GM19351 (cell line): ENCODE data around the gene FARP2.
"Not testable (repeated sequence)": the region's sequence is repeated elsewhere in the genome, so short reads cannot be mapped to it uniquely, and the experiment has no call there.

Experiments used
- ATAC-seq: cut with Tn5 transposase; IDR thresholded peaks from one replicate; pipeline ENCODE4 v1.9.1; 2021; ENCODE audit warnings: mild to moderate bottlenecking, moderate library complexity; ENCODE audit not compliant: unreplicated experiment

FARP2 gene

GRCh38 chr2:241525818-241526780 lies 170.0 kb downstream of the FARP2 start:
- not testable (repeated sequence) for ATAC-seq

DNA sequence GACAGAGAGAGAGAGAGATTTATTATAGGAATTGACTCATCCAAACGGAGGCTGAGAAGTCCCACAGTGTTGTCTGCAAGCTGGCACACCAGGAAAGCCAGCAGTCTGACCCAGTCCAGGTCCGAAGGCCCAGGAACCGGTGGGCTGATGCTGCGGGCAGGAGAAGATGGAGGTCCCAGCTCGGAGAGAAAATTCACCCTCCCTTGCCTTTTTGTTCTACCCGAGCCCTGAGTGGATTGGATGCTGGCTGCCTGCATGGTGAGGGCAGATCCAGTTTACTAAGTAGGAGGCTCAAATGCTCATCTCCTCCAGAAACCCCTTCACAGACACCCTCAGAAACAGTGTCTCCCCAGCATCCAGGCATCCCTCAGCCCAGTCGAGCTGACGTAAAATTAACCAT lies 174.5 kb downstream of the FARP2 start:
- ATAC-seq = no peak

DNA sequence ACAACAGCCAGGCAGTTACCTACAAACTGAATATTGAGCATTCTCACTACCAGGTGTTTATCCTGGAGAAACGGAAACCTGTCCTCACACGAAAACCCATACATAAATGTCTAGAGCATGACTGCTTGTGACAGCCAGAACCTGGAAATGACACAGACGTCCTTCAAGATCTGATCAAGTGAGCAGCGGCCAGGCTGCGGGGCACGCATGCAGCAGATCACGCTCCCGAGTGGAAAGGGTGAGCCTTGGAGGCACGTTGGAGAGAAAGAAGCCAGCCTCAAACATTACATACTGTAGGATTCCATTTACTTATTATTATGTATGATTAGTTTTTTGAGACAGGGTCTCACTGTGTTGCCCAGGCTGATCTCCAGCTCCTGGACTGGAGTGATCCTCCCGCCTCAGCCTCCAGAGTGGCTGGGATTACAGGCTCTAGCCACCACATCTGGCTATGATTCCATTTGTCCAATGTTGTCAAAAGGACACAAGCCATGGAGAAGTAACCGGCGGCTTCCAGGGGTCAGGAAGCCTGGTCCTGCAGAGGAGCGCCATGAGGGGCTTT lies 175.2 kb downstream of the FARP2 start:
- no peak for ATAC-seq

DNA sequence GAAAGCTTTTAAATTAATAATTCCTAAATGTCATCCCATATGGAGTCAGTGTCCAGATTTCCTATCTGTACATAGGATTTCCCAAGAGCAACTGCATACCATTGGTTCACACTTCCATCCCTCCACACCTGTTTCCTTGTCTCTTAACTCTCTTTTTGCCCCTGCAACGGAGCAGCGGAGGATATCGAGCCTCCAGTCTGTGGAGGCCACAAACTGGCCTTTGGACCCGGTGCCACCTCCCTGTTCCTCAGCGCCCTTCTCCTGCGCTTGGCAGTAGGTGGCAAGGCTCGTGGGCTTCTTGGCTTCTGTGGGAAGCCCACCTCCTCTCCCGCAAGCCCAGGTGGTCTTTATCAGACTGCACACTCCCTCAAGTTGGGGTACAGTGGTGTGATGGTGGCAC lies 176.1 kb downstream of the FARP2 start:
- ATAC-seq = no peak

DNA sequence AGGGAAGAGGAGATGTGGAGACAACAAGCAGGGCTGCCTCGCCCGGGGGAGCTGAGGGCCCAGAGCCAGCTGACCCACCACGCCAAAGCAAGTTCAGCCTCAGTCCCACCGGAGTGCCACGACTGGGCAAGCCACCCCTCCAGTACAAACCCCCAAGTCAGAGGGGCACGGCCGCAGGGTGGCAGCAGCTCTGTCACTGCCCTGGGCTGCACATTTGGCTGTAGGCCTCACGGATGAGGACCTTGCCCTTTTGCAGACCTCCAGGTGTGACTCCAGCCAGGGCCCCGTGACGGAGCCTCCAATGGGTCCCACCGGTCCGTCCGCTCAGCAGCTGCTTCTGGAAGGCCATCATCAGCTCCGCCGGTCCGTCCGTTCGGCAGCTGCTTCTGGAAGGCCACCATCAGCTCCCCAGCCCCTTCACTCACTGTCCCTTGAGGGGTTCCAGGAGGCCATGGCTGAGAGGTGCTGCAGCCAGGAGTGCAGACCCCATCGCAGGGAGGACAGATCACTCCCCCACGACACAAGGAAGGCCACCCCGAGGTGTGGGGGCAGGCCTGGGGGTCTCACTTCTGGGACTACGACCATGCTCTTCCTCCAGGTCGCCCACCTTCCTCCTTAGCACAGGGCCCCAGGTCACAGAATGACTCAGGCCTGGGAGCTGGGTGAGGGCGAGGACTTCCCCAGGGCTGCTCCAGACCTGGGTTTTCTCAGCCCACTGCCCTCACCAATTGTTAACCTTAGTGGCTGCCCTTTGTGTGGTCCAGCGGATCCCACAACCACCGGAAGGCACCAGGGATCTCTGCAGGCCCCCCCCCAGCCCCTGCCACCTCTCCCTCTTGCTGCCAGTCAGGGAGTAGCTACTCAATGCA lies 176.9 kb downstream of the FARP2 start:
- ATAC-seq = no peak

GRCh38 chr2:241534293-241534692 lies 178.2 kb downstream of the FARP2 start:
- no peak for ATAC-seq

DNA sequence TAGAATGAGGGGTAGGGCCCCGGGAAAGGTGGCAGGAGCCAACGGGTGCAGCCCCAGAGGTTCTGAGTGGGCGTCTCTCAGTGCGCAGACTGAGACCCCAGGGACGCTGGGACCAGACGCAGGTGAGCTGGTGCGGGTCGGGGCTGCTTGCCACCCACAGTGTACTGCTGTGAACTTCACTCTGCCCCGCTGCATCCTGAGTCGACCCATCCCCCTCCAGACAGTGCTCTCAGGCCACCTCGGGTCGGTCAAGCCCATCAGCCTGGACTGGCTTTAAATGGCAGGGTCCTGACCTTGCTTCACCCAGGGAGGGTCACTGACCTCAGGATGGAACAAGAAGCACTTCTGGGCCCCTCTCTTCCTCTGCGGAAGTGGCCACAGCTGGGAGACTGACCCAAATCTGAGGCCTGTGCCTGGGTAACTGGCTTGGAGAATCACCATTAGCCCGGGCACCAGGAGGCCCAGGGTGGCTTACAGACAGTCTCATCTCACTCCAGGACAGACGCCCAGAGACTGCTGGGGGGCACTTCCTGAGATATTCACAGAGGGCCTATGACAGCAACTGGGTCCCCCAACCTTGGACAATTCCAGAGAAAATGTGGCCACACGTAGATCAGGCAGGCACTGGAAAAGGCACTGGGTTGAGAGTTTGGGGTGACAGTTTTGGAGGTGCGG lies 178.8 kb downstream of the FARP2 start:
- ATAC-seq = no peak

- no peak for ATAC-seq
These were observed 180.0 kb downstream of the FARP2 start for GRCh38 chr2:241535871-241536655.

GRCh38 chr2:241538838-241539615 lies 182.9 kb downstream of the FARP2 start:
- ATAC-seq = no peak

DNA sequence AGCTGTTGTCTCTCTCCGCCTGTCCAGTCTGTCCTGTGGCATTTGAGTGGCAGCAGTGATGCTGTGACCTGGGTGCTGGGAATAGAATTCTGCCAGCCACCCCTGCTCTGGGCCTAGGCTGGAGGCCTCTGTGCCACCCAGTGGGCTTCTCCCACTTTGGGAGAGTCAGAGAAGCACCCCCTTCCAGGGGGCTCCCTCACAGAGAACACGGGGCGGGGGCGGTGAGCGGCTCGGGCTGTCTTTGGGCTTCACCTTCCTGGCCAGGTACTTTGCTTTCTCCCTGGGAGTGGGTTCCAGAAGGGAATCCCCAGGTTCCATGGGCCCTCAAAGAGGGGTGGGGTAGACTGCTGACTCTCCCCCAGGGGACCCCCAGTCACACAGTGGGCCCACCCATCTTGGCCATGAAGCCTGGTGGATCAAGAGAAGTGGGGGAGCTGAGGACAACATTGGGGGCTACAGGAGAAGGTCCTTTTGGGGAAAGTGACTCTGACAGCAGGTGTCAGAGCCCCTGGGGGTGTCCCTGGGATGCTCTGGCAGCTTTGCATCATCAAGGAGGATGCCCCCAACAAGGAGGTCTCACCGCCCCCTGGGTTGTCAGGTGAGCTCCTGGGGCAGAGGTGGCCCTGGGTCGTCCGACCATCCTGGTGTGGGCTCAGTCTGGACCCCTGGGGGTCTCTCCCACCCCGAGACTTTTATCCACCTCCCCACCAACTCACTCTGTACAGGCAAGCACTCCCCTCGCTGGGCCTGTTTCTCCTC lies 183.7 kb downstream of the FARP2 start:
- ATAC-seq = no peak

GRCh38 chr2:241540401-241540770 lies 184.3 kb downstream of the FARP2 start:
- no peak for ATAC-seq

- ATAC-seq = no peak
These were observed 184.9 kb downstream of the FARP2 start for GRCh38 chr2:241540771-241541561.

- ATAC-seq = no peak
These were observed 185.6 kb downstream of the FARP2 start for GRCh38 chr2:241541564-241542277.

GRCh38 chr2:241542278-241542605 lies 186.2 kb downstream of the FARP2 start:
- no peak for ATAC-seq
